MM.1S (cell line): Measurements from ENCODE around the gene FAR2.
"Not testable (repeated sequence)": the region's sequence is repeated elsewhere in the genome, so short reads cannot be mapped to it uniquely, and the experiment has no call there.

Source experiments
- DNase-seq: peaks from one replicate; pipeline ENCODE4 v3.0.0-alpha.2; 2015
- H2AFZ ChIP-seq: fragments of 300-600 bp; sonication (generic); 2 replicates; pipeline ENCODE4 v1.6.0; 2016; ENCODE audit warnings: antibody characterized with exemption, low read length
- H3F3A ChIP-seq: fragments of 300-600 bp; sonication (generic); 2 replicates; pipeline ENCODE4 v1.6.1; 2016; ENCODE audit warnings: mild to moderate bottlenecking, antibody characterized with exemption, low read length, moderate library complexity, mixed read lengths; ENCODE audit not compliant: insufficient read depth
- H3K27ac ChIP-seq: fragments of 300-600 bp; sonication (generic); 2 replicates; pipeline ENCODE4 v1.5.1; 2016; ENCODE audit warnings: mild to moderate bottlenecking, low read length
- H3K27me3 ChIP-seq: fragments of 300-600 bp; sonication (generic); replicated peaks from 2 replicates; pipeline ENCODE4 v1.6.0; 2016; ENCODE audit warnings: low read length; ENCODE audit not compliant: insufficient read depth
- H3K36me3 ChIP-seq: fragments of 300-600 bp; sonication (generic); replicated peaks from 2 replicates; pipeline ENCODE4 v1.6.1; 2016; ENCODE audit warnings: mild to moderate bottlenecking, low read length, mixed read lengths; ENCODE audit not compliant: insufficient read depth
- H3K4me1 ChIP-seq: fragments of 300-600 bp; sonication (generic); 2 replicates; pipeline ENCODE4 v1.6.1; 2016; ENCODE audit warnings: low read length, mixed read lengths
- H3K4me2 ChIP-seq: fragments of 300-600 bp; sonication (generic); 2 replicates; pipeline ENCODE4 v1.6.0; 2016; ENCODE audit warnings: low read depth, low read length
- H3K4me3 ChIP-seq: fragments of 300-600 bp; sonication (generic); 2 replicates; pipeline ENCODE4 v1.5.1; 2016; ENCODE audit warnings: low read length, mixed read lengths
- H3K79me2 ChIP-seq: fragments of 300-600 bp; sonication (generic); 2 replicates; pipeline ENCODE4 v1.6.1; 2016; ENCODE audit warnings: mixed run types, low read length, mixed read lengths
- H3K9ac ChIP-seq: fragments of 300-600 bp; sonication (generic); 2 replicates; pipeline ENCODE4 v1.6.1; 2016; ENCODE audit warnings: low read length, mixed read lengths
- H3K9me2 ChIP-seq: fragments of 300-600 bp; sonication (generic); replicated peaks from 2 replicates; pipeline ENCODE4 v1.6.1; 2016; ENCODE audit warnings: mild to moderate bottlenecking, low read length, mixed read lengths; ENCODE audit not compliant: insufficient read depth
- H3K9me3 ChIP-seq: fragments of 300-600 bp; sonication (generic); replicated peaks from 2 replicates; pipeline ENCODE4 v1.6.1; 2016; ENCODE audit warnings: mild to moderate bottlenecking, low read length, mixed read lengths; ENCODE audit not compliant: insufficient read depth
- H4K20me1 ChIP-seq: fragments of 300-600 bp; sonication (generic); 2 replicates; pipeline ENCODE4 v1.6.1; 2016; ENCODE audit warnings: mild to moderate bottlenecking, low read length, moderate library complexity, mixed read lengths; ENCODE audit not compliant: insufficient read depth
- EZH2 ChIP-seq: fragments of 300-600 bp; sonication (generic); optimal IDR thresholded peaks from 2 replicates; pipeline ENCODE3; 2017; ENCODE audit warnings: low read depth, mild to moderate bottlenecking, antibody characterized with exemption, low read length, mixed read lengths
- EZH2phosphoT487 ChIP-seq: fragments of 300-600 bp; sonication (generic); IDR thresholded peaks from 2 replicates; pipeline ENCODE4 v1.6.1; 2018; ENCODE audit warnings: antibody characterized with exemption, low read length
- TF ChIP-seq, protein P1 (sequence below): fragments of 300-600 bp; sonication (generic); IDR thresholded peaks from 2 replicates; pipeline ENCODE4 v1.5.1; 2016; ENCODE audit warnings: antibody characterized with exemption, low read length, mixed read lengths

The FAR2 gene

DNA sequence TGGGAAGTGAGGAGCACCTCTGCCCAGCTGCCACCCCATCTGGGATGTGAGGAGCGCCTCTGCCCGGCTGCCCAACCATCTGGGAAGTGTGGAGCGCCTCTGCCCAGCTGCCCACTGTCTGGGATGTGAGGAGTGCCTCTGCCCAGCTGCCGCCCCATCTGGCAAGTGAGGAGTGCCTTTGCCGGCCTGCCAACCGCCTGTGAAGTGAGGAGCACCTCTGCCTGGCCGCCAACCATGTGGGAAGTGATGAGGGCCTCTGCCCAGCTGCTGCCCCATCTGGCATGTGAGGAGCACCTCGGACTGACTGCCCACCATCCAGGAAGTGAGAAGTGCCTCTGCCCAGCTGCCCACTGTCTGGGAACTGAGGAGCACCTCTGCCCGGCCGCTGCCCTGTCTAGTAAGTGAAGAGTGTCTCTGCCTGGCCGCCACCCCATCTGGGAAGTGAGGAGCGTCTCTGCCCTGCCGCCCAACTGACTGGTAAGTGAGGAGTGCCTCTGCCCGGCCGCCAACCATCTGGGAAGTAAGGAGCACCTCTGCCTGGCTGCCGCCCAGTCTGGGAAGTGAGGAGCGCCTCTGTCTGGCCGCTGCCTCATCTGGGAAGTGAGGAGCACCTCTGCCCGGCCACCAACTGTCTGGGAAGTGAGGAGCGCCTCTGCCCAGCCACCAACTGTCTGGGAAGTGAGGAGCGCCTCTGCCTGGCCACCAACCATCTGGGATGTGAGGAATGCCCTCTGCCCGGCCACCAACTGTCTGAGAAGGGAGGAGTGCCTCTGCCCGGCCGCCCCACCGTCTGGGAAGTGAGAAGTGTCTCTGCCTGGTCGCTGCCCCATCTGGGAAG is 22.6 kb downstream of the FAR2 start:
- no peaks in the 10 kb centered on the region for H3K9me3 ChIP-seq
- no peaks in the 10 kb centered on the region for H3K9me2 ChIP-seq
- no peak for DNase-seq
- H3K4me2 ChIP-seq = no peak overlapping the region
- H3K4me1 ChIP-seq = no peaks in the 10 kb centered on the region
- no peak overlapping the region for H3K4me3 ChIP-seq
- H3K36me3 ChIP-seq = no peaks in the 10 kb centered on the region
- no peak overlapping the region for H3K9ac ChIP-seq
- no peak overlapping the region for H3K27ac ChIP-seq
- H3K27me3 ChIP-seq = no peaks in the 10 kb centered on the region
- H3F3A ChIP-seq = no peaks in the 10 kb centered on the region
- peaks cover 4% of the 10 kb centered on the region for H3K79me2 ChIP-seq
- TF ChIP-seq EZH2phosphoT487 (no peak), EZH2 (no peak)
- TF ChIP-seq, protein P1, sequence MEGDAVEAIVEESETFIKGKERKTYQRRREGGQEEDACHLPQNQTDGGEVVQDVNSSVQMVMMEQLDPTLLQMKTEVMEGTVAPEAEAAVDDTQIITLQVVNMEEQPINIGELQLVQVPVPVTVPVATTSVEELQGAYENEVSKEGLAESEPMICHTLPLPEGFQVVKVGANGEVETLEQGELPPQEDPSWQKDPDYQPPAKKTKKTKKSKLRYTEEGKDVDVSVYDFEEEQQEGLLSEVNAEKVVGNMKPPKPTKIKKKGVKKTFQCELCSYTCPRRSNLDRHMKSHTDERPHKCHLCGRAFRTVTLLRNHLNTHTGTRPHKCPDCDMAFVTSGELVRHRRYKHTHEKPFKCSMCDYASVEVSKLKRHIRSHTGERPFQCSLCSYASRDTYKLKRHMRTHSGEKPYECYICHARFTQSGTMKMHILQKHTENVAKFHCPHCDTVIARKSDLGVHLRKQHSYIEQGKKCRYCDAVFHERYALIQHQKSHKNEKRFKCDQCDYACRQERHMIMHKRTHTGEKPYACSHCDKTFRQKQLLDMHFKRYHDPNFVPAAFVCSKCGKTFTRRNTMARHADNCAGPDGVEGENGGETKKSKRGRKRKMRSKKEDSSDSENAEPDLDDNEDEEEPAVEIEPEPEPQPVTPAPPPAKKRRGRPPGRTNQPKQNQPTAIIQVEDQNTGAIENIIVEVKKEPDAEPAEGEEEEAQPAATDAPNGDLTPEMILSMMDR = no peak
- H4K20me1 ChIP-seq = no peaks in the 10 kb centered on the region
- H2AFZ ChIP-seq = no peak overlapping the region

DNA sequence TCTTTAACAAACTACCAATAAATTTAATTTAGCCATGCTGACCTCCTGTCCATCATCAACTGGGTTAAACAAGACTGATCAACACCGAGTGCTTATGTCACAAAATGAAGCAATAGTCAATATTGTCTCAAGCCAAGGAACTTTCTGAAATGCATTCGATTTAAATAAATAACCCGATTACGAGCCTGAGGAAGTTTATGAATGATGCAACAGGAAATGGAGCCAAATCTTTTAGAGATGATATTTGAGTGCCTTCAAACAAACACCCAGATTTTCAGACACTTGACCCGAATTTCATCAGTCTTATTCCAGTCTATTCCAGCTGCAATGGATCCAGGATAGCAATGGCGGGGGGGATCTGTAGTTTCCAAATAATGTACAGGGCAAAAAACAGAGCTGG is 27.9 kb downstream of the FAR2 start:
- TF ChIP-seq, protein P1 = no peak
- TF ChIP-seq EZH2 (no peak), EZH2phosphoT487 (no peak)
- Histone ChIP-seq H3K27ac (no peak overlapping the region), H3K9ac (no peak overlapping the region), H3K27me3 (no peaks in the 10 kb centered on the region), H3K4me1 (no peaks in the 10 kb centered on the region), H3F3A (no peaks in the 10 kb centered on the region), H3K4me3 (no peak overlapping the region), H3K79me2 (no peaks in the 10 kb centered on the region), H2AFZ (no peak overlapping the region), H3K9me2 (no peaks in the 10 kb centered on the region), H4K20me1 (no peaks in the 10 kb centered on the region), H3K36me3 (no peaks in the 10 kb centered on the region), H3K9me3 (no peaks in the 10 kb centered on the region), H3K4me2 (no peak overlapping the region)
- no peak for DNase-seq

DNA sequence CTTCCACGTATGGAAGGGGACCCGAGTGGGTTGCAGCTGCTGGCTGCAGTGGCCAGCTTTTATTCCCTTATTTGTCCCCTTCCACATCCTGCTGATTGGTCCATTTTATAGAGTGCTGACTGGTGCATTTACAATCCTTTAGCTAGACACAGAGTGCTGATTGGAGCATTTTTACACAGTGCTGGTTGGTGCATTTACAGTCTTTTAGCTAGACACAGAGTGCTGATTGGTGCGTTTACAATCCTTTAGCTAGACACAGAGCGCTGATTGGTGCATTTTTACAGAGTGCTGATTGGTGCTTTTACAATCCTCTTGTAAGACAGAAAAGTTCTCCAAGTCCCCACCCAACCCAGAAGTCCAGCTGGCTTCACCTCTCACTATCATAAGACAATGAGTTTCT is 33.2 kb downstream of the FAR2 start:
- not testable (repeated sequence) for H3K9ac ChIP-seq, H2AFZ ChIP-seq, H3K4me1 ChIP-seq, H3K9me3 ChIP-seq, H3K4me3 ChIP-seq, DNase-seq, H3K36me3 ChIP-seq, H3K27ac ChIP-seq, H3K27me3 ChIP-seq, H3K79me2 ChIP-seq, H3K9me2 ChIP-seq, H3F3A ChIP-seq, H4K20me1 ChIP-seq, H3K4me2 ChIP-seq

DNA sequence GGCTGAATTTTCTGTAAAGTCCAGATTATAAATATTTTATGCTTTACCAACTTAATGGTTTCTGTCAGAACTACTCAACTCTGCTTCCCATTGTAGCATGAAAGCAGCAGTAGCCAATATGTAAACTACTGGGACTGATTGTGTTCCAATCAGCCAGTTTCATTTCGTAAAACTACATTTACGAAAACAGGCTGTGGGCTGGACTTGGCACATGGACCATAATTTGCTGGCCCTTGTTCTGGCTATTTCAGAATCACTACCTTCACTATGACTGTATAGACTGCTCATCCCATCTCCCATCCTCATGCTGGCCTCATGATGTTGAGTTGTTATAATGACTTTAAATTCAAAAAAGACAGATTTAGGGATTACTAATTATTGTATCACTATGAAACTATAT is 38.7 kb downstream of the FAR2 start:
- Histone ChIP-seq H3K27me3 (no peaks in the 10 kb centered on the region), H2AFZ (no peak overlapping the region), H3K9me2 (no peaks in the 10 kb centered on the region), H3K4me2 (no peak overlapping the region), H3K36me3 (0 out of 2 replicates have a peak, but pooled peaks cover 4% of the 10 kb centered on the region), H3K27ac (no peak overlapping the region), H3F3A (no peaks in the 10 kb centered on the region), H3K79me2 (no peaks in the 10 kb centered on the region), H3K4me3 (no peak overlapping the region), H3K4me1 (no peaks in the 10 kb centered on the region), H4K20me1 (no peaks in the 10 kb centered on the region), H3K9me3 (no peaks in the 10 kb centered on the region), H3K9ac (no peak overlapping the region)
- no peak for DNase-seq
- TF ChIP-seq EZH2 = no peak
- no peak for TF ChIP-seq EZH2phosphoT487
- TF ChIP-seq, protein P1 = no peak
